ENCODE results near the gene MYO16.

Gene MYO16

DNA sequence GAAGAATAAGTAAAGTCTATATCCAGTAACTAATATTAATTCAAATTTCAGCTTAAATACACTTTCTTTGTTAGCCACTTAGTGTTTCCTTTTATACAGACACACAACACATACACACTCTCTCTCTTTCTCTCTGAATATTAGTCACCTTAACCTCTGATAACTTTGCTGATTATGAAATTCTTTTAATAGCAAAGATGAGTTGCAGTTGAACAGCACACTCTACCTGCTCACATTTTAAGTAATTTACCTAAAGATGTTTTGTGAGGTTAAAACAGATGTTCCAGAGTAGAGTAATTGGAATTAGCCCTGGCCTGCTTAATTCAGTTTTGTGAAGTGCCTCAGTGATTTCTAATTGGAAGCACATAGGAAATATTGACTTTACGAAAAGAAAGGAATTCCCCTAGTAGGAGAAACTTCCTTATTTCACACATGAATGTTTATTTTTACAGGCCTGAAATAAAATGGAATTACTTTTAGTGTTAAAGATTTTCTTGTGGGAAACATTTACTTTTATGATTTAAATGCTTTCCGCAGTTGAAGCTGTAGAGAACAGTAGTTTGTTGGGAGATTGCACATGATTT lies 184.3 kb downstream of the MYO16 start:
- no peaks in the 10 kb centered on the region for H3K4me1 ChIP-seq (ENCODE audit: insufficient read depth, low read length, poor library complexity, severe bottlenecking)
- H3K36me3 ChIP-seq (ENCODE audit: insufficient read depth, low read length): no peaks in the 10 kb centered on the region
- H4K20me1 ChIP-seq (ENCODE audit: insufficient read depth, low read length, poor library complexity, severe bottlenecking): no peaks in the 10 kb centered on the region
- H3K27me3 ChIP-seq (ENCODE audit: insufficient read depth, low read length, poor library complexity, severe bottlenecking): no peaks in the 10 kb centered on the region
- no peak overlapping the region for H3K4me2 ChIP-seq (ENCODE audit: low read depth, low read length, poor library complexity, severe bottlenecking)
- H3K79me2 ChIP-seq (ENCODE audit: insufficient read depth, low read length): no peaks in the 10 kb centered on the region
- TF ChIP-seq EZH2phosphoT487 (IDR thresholded peaks at IDR 0.05; ENCODE audit: borderline replicate concordance): no peak
- no peak for TF ChIP-seq CTCF (conservative IDR thresholded peaks at IDR 0.05; ENCODE audit: low read length)
- H3K9me2 ChIP-seq (replicated peaks; ENCODE audit: low read depth, low read length): no peaks in the 10 kb centered on the region
- H3K9ac ChIP-seq (ENCODE audit: low read depth, low read length, poor library complexity, severe bottlenecking): no peak overlapping the region
- no peak overlapping the region for H3K4me3 ChIP-seq (ENCODE audit: low read length, poor library complexity, severe bottlenecking)
- H2AFZ ChIP-seq (ENCODE audit: low read length): no peak overlapping the region
- no peaks in the 10 kb centered on the region; the same call in 1 of the 2 replicates for H3K9me3 ChIP-seq (ENCODE audit: insufficient read depth, low read depth, low read length)
- no peaks in the 10 kb centered on the region for H3F3A ChIP-seq (ENCODE audit: low read depth)

GRCh38 chr13:108816375-108816774 lies 187.0 kb downstream of the MYO16 start:
- no peak overlapping the region for H3K4me3 ChIP-seq (ENCODE audit: low read length, poor library complexity, severe bottlenecking)
- no peaks in the 10 kb centered on the region for H3K27me3 ChIP-seq (ENCODE audit: insufficient read depth, low read length, poor library complexity, severe bottlenecking)
- no peaks in the 10 kb centered on the region for H4K20me1 ChIP-seq (ENCODE audit: insufficient read depth, low read length, poor library complexity, severe bottlenecking)
- no peaks in the 10 kb centered on the region for H3F3A ChIP-seq (ENCODE audit: low read depth)
- no peaks in the 10 kb centered on the region for H3K36me3 ChIP-seq (ENCODE audit: insufficient read depth, low read length)
- H3K9me2 ChIP-seq (replicated peaks; ENCODE audit: low read depth, low read length): no peaks in the 10 kb centered on the region
- no peak for TF ChIP-seq CTCF (conservative IDR thresholded peaks at IDR 0.05; ENCODE audit: low read length)
- no peak for TF ChIP-seq EZH2phosphoT487 (IDR thresholded peaks at IDR 0.05; ENCODE audit: borderline replicate concordance)
- H3K79me2 ChIP-seq (ENCODE audit: insufficient read depth, low read length): no peaks in the 10 kb centered on the region
- no peak overlapping the region for H3K4me2 ChIP-seq (ENCODE audit: low read depth, low read length, poor library complexity, severe bottlenecking)
- no peaks in the 10 kb centered on the region for H3K4me1 ChIP-seq (ENCODE audit: insufficient read depth, low read length, poor library complexity, severe bottlenecking)
- no peak overlapping the region for H2AFZ ChIP-seq (ENCODE audit: low read length)
- no peak overlapping the region for H3K9ac ChIP-seq (ENCODE audit: low read depth, low read length, poor library complexity, severe bottlenecking)
- no peaks in the 10 kb centered on the region; the same call in 1 of the 2 replicates for H3K9me3 ChIP-seq (ENCODE audit: insufficient read depth, low read depth, low read length)

DNA sequence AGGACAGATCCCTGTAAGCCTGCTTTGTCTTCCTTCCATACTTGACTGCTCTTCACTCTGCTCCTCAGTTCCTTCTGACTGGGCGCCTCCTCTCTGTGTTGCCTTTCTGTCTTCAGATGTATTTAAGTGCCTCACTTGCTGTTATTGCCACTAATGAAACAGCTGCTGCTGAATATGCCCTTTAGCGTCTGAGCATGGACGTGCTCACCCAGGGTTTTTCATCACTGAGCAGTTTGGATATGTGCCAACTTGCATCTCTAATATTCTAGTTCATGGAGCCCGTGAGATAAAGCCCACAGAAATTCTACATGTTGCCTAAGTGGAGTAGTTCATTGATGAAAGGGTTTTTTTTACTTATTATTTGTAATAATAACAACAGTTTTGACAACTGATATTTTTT lies 198.2 kb downstream of the MYO16 start:
- Histone ChIP-seq H3F3A (ENCODE audit: low read depth) (no peaks in the 10 kb centered on the region), H3K4me2 (ENCODE audit: low read depth, low read length, poor library complexity, severe bottlenecking) (no peak overlapping the region), H3K79me2 (ENCODE audit: insufficient read depth, low read length) (no peaks in the 10 kb centered on the region), H3K4me1 (ENCODE audit: insufficient read depth, low read length, poor library complexity, severe bottlenecking) (no peaks in the 10 kb centered on the region), H3K4me3 (ENCODE audit: low read length, poor library complexity, severe bottlenecking) (no peak overlapping the region), H2AFZ (ENCODE audit: low read length) (no peak overlapping the region), H3K9me2 (replicated peaks; ENCODE audit: low read depth, low read length) (no peaks in the 10 kb centered on the region), H4K20me1 (ENCODE audit: insufficient read depth, low read length, poor library complexity, severe bottlenecking) (no peaks in the 10 kb centered on the region), H3K9me3 (ENCODE audit: insufficient read depth, low read depth, low read length) (peaks cover 7% of the 10 kb centered on the region; the same call in 1 of the 2 replicates), H3K27me3 (ENCODE audit: insufficient read depth, low read length, poor library complexity, severe bottlenecking) (no peaks in the 10 kb centered on the region), H3K9ac (ENCODE audit: low read depth, low read length, poor library complexity, severe bottlenecking) (no peak overlapping the region), H3K36me3 (ENCODE audit: insufficient read depth, low read length) (no peaks in the 10 kb centered on the region)
- TF ChIP-seq CTCF (conservative IDR thresholded peaks at IDR 0.05; ENCODE audit: low read length): no peak
- no peak for TF ChIP-seq EZH2phosphoT487 (IDR thresholded peaks at IDR 0.05; ENCODE audit: borderline replicate concordance)
